Stimulated activated memory B cell treated with anti-CD40 and anti-IgM and Interleukin-4, amounts not matched to agents 10 μg/mL and 1 μg/mL and 100 μg/mL, for 72 hours (primary cell): ENCODE measurements around the gene SCNN1A.
A peak's percentile ranks its signal among the peaks of the same experiment; 100 is the strongest.

Experiments
- ATAC-seq: fragments of 150-1000 bp; cut with Tn5 transposase; 2 replicates; pipeline ENCODE4 v1.10.0; 2021
- H3K27ac Mint-ChIP-seq: one replicate; pipeline ENCODE4 v1.8.0; 2022; ENCODE audit warnings: mild to moderate bottlenecking, mixed read lengths
- H3K27me3 Mint-ChIP-seq: one replicate; pipeline ENCODE4 v1.8.0; 2022; ENCODE audit warnings: mixed read lengths
- H3K36me3 Mint-ChIP-seq: one replicate; pipeline ENCODE4 v1.8.0; 2022; ENCODE audit warnings: mixed read lengths
- H3K4me1 Mint-ChIP-seq: one replicate; pipeline ENCODE4 v1.8.0; 2022; ENCODE audit warnings: mixed read lengths
- H3K4me3 Mint-ChIP-seq: one replicate; pipeline ENCODE4 v1.8.0; 2022; ENCODE audit warnings: mild to moderate bottlenecking, moderate library complexity, mixed read lengths
- H3K9me3 Mint-ChIP-seq: one replicate; pipeline ENCODE4 v1.8.0; 2022; ENCODE audit warnings: mixed read lengths

SCNN1A gene

GRCh38 chr12:6315704-6316597 lies 59.4 kb downstream of the SCNN1A start:
- no peaks in the 10 kb centered on the region for H3K9me3 Mint-ChIP-seq
- H3K27ac Mint-ChIP-seq, result no peak overlapping the region
- no peaks in the 10 kb centered on the region for H3K36me3 Mint-ChIP-seq
- peaks cover 25% of the 10 kb centered on the region for H3K4me1 Mint-ChIP-seq
- no peak overlapping the region for H3K4me3 Mint-ChIP-seq
- peaks cover 99% of the 10 kb centered on the region for H3K27me3 Mint-ChIP-seq
- ATAC-seq, result no peak

GRCh38 chr12:6315184-6315583 lies 60.2 kb downstream of the SCNN1A start:
- Mint-ChIP-seq H3K27ac (no peak overlapping the region), H3K27me3 (peaks cover 93% of the 10 kb centered on the region), H3K4me1 (peaks cover 25% of the 10 kb centered on the region), H3K4me3 (no peak overlapping the region), H3K9me3 (no peaks in the 10 kb centered on the region), H3K36me3 (no peaks in the 10 kb centered on the region)
- ATAC-seq, result no peak

GRCh38 chr12:6314776-6315175 lies 60.6 kb downstream of the SCNN1A start:
- no peak for ATAC-seq
- Mint-ChIP-seq H3K27ac (no peak overlapping the region), H3K27me3 (peaks cover 89% of the 10 kb centered on the region), H3K4me3 (no peak overlapping the region), H3K36me3 (no peaks in the 10 kb centered on the region), H3K4me1 (peaks cover 25% of the 10 kb centered on the region), H3K9me3 (no peaks in the 10 kb centered on the region)

- H3K27ac Mint-ChIP-seq, result no peak overlapping the region
- ATAC-seq, result peak; percentile 2
- H3K36me3 Mint-ChIP-seq, result no peaks in the 10 kb centered on the region
- H3K9me3 Mint-ChIP-seq, result no peaks in the 10 kb centered on the region
- H3K27me3 Mint-ChIP-seq, result peaks cover 84% of the 10 kb centered on the region
- H3K4me1 Mint-ChIP-seq, result peaks cover 26% of the 10 kb centered on the region
- H3K4me3 Mint-ChIP-seq, result no peak overlapping the region
Observed at GRCh38 chr12:6313326-6313940, 61.9 kb downstream of the SCNN1A start.

GRCh38 chr12:6312529-6313325 lies 62.6 kb downstream of the SCNN1A start:
- H3K36me3 Mint-ChIP-seq, result no peaks in the 10 kb centered on the region
- peaks cover 84% of the 10 kb centered on the region for H3K27me3 Mint-ChIP-seq
- no peak overlapping the region for H3K4me3 Mint-ChIP-seq
- H3K9me3 Mint-ChIP-seq, result no peaks in the 10 kb centered on the region
- H3K4me1 Mint-ChIP-seq, result peaks cover 20% of the 10 kb centered on the region
- H3K27ac Mint-ChIP-seq, result no peak overlapping the region
- ATAC-seq, result peak; percentile 67

- Mint-ChIP-seq H3K4me1 (peaks cover 17% of the 10 kb centered on the region), H3K27me3 (peaks cover 84% of the 10 kb centered on the region), H3K27ac (no peak overlapping the region), H3K4me3 (no peak overlapping the region), H3K36me3 (no peaks in the 10 kb centered on the region), H3K9me3 (no peaks in the 10 kb centered on the region)
- ATAC-seq, result no peak
Observed at GRCh38 chr12:6311822-6312528, 63.4 kb downstream of the SCNN1A start.

- Mint-ChIP-seq H3K27me3 (peaks cover 84% of the 10 kb centered on the region), H3K9me3 (no peaks in the 10 kb centered on the region), H3K36me3 (no peaks in the 10 kb centered on the region), H3K4me1 (peaks cover 17% of the 10 kb centered on the region), H3K27ac (no peak overlapping the region), H3K4me3 (no peak overlapping the region)
- no peak for ATAC-seq
Observed at GRCh38 chr12:6310771-6311610, 64.4 kb downstream of the SCNN1A start.

- Mint-ChIP-seq H3K4me1 (peaks cover 7% of the 10 kb centered on the region), H3K4me3 (no peak overlapping the region), H3K27ac (no peak overlapping the region), H3K36me3 (no peaks in the 10 kb centered on the region), H3K9me3 (no peaks in the 10 kb centered on the region), H3K27me3 (peaks cover 77% of the 10 kb centered on the region)
- no peak for ATAC-seq
Observed at GRCh38 chr12:6307529-6307928, 67.8 kb downstream of the SCNN1A start.

GRCh38 chr12:6306599-6307220 lies 68.7 kb downstream of the SCNN1A start:
- ATAC-seq, result no peak
- no peaks in the 10 kb centered on the region for H3K36me3 Mint-ChIP-seq
- peaks cover 6% of the 10 kb centered on the region for H3K4me1 Mint-ChIP-seq
- H3K27me3 Mint-ChIP-seq, result peaks cover 69% of the 10 kb centered on the region
- no peak overlapping the region for H3K4me3 Mint-ChIP-seq
- H3K27ac Mint-ChIP-seq, result no peak overlapping the region
- no peaks in the 10 kb centered on the region for H3K9me3 Mint-ChIP-seq

GRCh38 chr12:6306151-6306550 lies 69.2 kb downstream of the SCNN1A start:
- Mint-ChIP-seq H3K27ac (no peak overlapping the region), H3K27me3 (peaks cover 64% of the 10 kb centered on the region), H3K4me1 (peaks cover 6% of the 10 kb centered on the region), H3K9me3 (no peaks in the 10 kb centered on the region), H3K4me3 (no peak overlapping the region), H3K36me3 (no peaks in the 10 kb centered on the region)
- no peak for ATAC-seq

- no peaks in the 10 kb centered on the region for H3K9me3 Mint-ChIP-seq
- H3K4me3 Mint-ChIP-seq, result no peak overlapping the region
- H3K4me1 Mint-ChIP-seq, result peaks cover 7% of the 10 kb centered on the region
- no peak overlapping the region for H3K27ac Mint-ChIP-seq
- no peaks in the 10 kb centered on the region for H3K36me3 Mint-ChIP-seq
- peaks cover 56% of the 10 kb centered on the region for H3K27me3 Mint-ChIP-seq
- ATAC-seq, result no peak
Observed at GRCh38 chr12:6303071-6303470, 72.3 kb downstream of the SCNN1A start.

- H3K4me1 Mint-ChIP-seq, result peaks cover 7% of the 10 kb centered on the region
- H3K36me3 Mint-ChIP-seq, result no peaks in the 10 kb centered on the region
- H3K27ac Mint-ChIP-seq, result no peak overlapping the region
- no peak overlapping the region for H3K4me3 Mint-ChIP-seq
- peaks cover 56% of the 10 kb centered on the region for H3K27me3 Mint-ChIP-seq
- H3K9me3 Mint-ChIP-seq, result no peaks in the 10 kb centered on the region
- no peak for ATAC-seq
Observed at GRCh38 chr12:6302621-6303020, 72.7 kb downstream of the SCNN1A start.

- peaks cover 54% of the 10 kb centered on the region for H3K27me3 Mint-ChIP-seq
- H3K4me1 Mint-ChIP-seq, result peaks cover 7% of the 10 kb centered on the region
- no peak overlapping the region for H3K27ac Mint-ChIP-seq
- no peak for ATAC-seq
- no peaks in the 10 kb centered on the region for H3K9me3 Mint-ChIP-seq
- no peak overlapping the region for H3K4me3 Mint-ChIP-seq
- no peaks in the 10 kb centered on the region for H3K36me3 Mint-ChIP-seq
Observed at GRCh38 chr12:6301721-6302120, 73.6 kb downstream of the SCNN1A start.

- no peak for ATAC-seq
- no peak overlapping the region for H3K27ac Mint-ChIP-seq
- H3K36me3 Mint-ChIP-seq, result no peaks in the 10 kb centered on the region
- peaks cover 49% of the 10 kb centered on the region for H3K27me3 Mint-ChIP-seq
- H3K9me3 Mint-ChIP-seq, result no peaks in the 10 kb centered on the region
- H3K4me1 Mint-ChIP-seq, result peaks cover 7% of the 10 kb centered on the region
- no peak overlapping the region for H3K4me3 Mint-ChIP-seq
Observed at GRCh38 chr12:6297170-6297569, 78.2 kb downstream of the SCNN1A start.
